ENCODE results near the gene TMEM130. TPM values are rescaled to one million over a fixed set of nuclear protein-coding genes. Genes with fewer than 3 reads are reported as not detected.

TMEM130 gene
- total and polyA plus RNA-seq, 9 donors, result 0.12 to 1.6 (median 0.73) TPM

- intact Hi-C loops (cut with DNase I), result no loop called here
- Histone ChIP-seq H3K4me3 (no peak overlapping the region), H3K9me3 (no peaks in the 10 kb centered on the region), H3K36me3 (no peaks in the 10 kb centered on the region), H3K27ac (no peak overlapping the region), H3K4me1 (ENCODE audit: insufficient read depth) (no peaks in the 10 kb centered on the region), H3K27me3 (no peaks in the 10 kb centered on the region)
- 79 to 85% (median 82%) methylated on average over 3 of the region's 3 CpGs for WGBS, 3 donors
- DNase-seq, result no peak
- no peak for TF ChIP-seq EP300 (IDR thresholded peaks at IDR 0.05)
- no peak for TF ChIP-seq POLR2A (IDR thresholded peaks at IDR 0.05)
- TF ChIP-seq CTCF (IDR thresholded peaks at IDR 0.05), result no peak
Observed at GRCh38 chr7:98910427-98910826, 40.6 kb upstream of the TMEM130 start.

GRCh38 chr7:98909487-98909886 is 39.7 kb upstream of the TMEM130 start:
- no peak for DNase-seq
- Histone ChIP-seq H3K27ac (no peak overlapping the region), H3K27me3 (no peaks in the 10 kb centered on the region), H3K4me3 (no peak overlapping the region), H3K4me1 (ENCODE audit: insufficient read depth) (no peaks in the 10 kb centered on the region), H3K9me3 (no peaks in the 10 kb centered on the region), H3K36me3 (no peaks in the 10 kb centered on the region)
- 87 to 90% (median 89%) methylated on average over 8 of the region's 8 CpGs for WGBS, 3 donors
- intact Hi-C loops (cut with DNase I), result no loop called here
- TF ChIP-seq EP300 (IDR thresholded peaks at IDR 0.05), result no peak
- TF ChIP-seq POLR2A (IDR thresholded peaks at IDR 0.05), result no peak
- TF ChIP-seq CTCF (IDR thresholded peaks at IDR 0.05), result no peak

GRCh38 chr7:98908585-98908984 is 38.8 kb upstream of the TMEM130 start:
- H3K36me3 ChIP-seq, result no peaks in the 10 kb centered on the region
- no peak overlapping the region for H3K4me3 ChIP-seq
- WGBS, 3 donors, result 88 to 93% (median 92%) methylated on average over 19 of the region's 19 CpGs
- H3K27me3 ChIP-seq, result no peaks in the 10 kb centered on the region
- no peaks in the 10 kb centered on the region for H3K9me3 ChIP-seq
- intact Hi-C loops (cut with DNase I), result no loop called here
- DNase-seq, result no peak
- TF ChIP-seq POLR2A (IDR thresholded peaks at IDR 0.05) (no peak), EP300 (IDR thresholded peaks at IDR 0.05) (no peak), CTCF (IDR thresholded peaks at IDR 0.05) (no peak)
- H3K4me1 ChIP-seq (ENCODE audit: insufficient read depth), result no peaks in the 10 kb centered on the region
- H3K27ac ChIP-seq, result no peak overlapping the region

GRCh38 chr7:98907570-98907969 is 37.8 kb upstream of the TMEM130 start:
- DNase-seq, result no peak
- no peaks in the 10 kb centered on the region for H3K4me1 ChIP-seq (ENCODE audit: insufficient read depth)
- no peak overlapping the region for H3K27ac ChIP-seq
- H3K4me3 ChIP-seq, result no peak overlapping the region
- no peaks in the 10 kb centered on the region for H3K27me3 ChIP-seq
- WGBS, 3 donors, result 79 to 90% (median 90%) methylated on average over 5 of the region's 5 CpGs
- intact Hi-C loops (cut with DNase I), result no loop called here
- no peaks in the 10 kb centered on the region for H3K36me3 ChIP-seq
- no peaks in the 10 kb centered on the region for H3K9me3 ChIP-seq
- TF ChIP-seq EP300 (IDR thresholded peaks at IDR 0.05) (no peak), POLR2A (IDR thresholded peaks at IDR 0.05) (no peak), CTCF (IDR thresholded peaks at IDR 0.05) (no peak)

GRCh38 chr7:98903246-98903645 is 33.4 kb upstream of the TMEM130 start:
- Histone ChIP-seq H3K36me3 (no peaks in the 10 kb centered on the region), H3K27me3 (no peaks in the 10 kb centered on the region), H3K4me1 (ENCODE audit: insufficient read depth) (no peaks in the 10 kb centered on the region), H3K27ac (no peak overlapping the region), H3K9me3 (no peaks in the 10 kb centered on the region), H3K4me3 (no peak overlapping the region)
- DNase-seq, result no peak
- no peak for TF ChIP-seq CTCF (IDR thresholded peaks at IDR 0.05)
- no peak for TF ChIP-seq POLR2A (IDR thresholded peaks at IDR 0.05)
- TF ChIP-seq EP300 (IDR thresholded peaks at IDR 0.05), result no peak
- WGBS, 3 donors, result 93 to 96% (median 94%) methylated on average over 4 of the region's 4 CpGs
- intact Hi-C loops (cut with DNase I), result no loop called here
